ENCODE results near the gene DDIT3. TPM values are rescaled to one million over a fixed set of nuclear protein-coding genes. Genes with fewer than 3 reads are reported as not detected.
"Not testable (repeated sequence)": the region's sequence is repeated elsewhere in the genome, so short reads cannot be mapped to it uniquely, and the experiment has no call there.

DDIT3 gene
- total RNA-seq, 6 experiments from 2014 or later = 9.4 to 10.8 (median 10.2) TPM

- H3K27me3 Mint-ChIP-seq (ENCODE audit: insufficient read depth) = peaks cover 16% of the 10 kb centered on the region
- H3K4me3 Mint-ChIP-seq = no peak overlapping the region
- H3K36me3 Mint-ChIP-seq (ENCODE audit: low read depth) = peaks cover 74% of the 10 kb centered on the region
- H3K4me1 Mint-ChIP-seq (ENCODE audit: low read depth) = peaks cover 39% of the 10 kb centered on the region
- H3K27ac Mint-ChIP-seq = peak overlapping the region; percentile 99
- no peak for DNase-seq
- H3K9me3 Mint-ChIP-seq = no peaks in the 10 kb centered on the region
- TF ChIP-seq CTCF (IDR thresholded peaks at IDR 0.05) = no peak
These were observed 4.3 kb downstream of the DDIT3 start for GRCh38 chr12:57515934-57516541.

GRCh38 chr12:57515408-57515933 lies 4.8 kb downstream of the DDIT3 start:
- Mint-ChIP-seq H3K36me3 (ENCODE audit: low read depth) (peaks cover 74% of the 10 kb centered on the region), H3K4me3 (no peak overlapping the region), H3K27ac (peak overlapping the region; percentile 99), H3K4me1 (ENCODE audit: low read depth) (peaks cover 36% of the 10 kb centered on the region), H3K27me3 (ENCODE audit: insufficient read depth) (peaks cover 16% of the 10 kb centered on the region), H3K9me3 (no peaks in the 10 kb centered on the region)
- no peak for DNase-seq
- no peak for TF ChIP-seq CTCF (IDR thresholded peaks at IDR 0.05)

GRCh38 chr12:57514720-57515407 lies 5.5 kb downstream of the DDIT3 start:
- no peak for DNase-seq
- Mint-ChIP-seq H3K27ac (peak overlapping the region; percentile 24; the same call in 1 of the 2 replicates), H3K36me3 (ENCODE audit: low read depth) (peaks cover 70% of the 10 kb centered on the region), H3K4me1 (ENCODE audit: low read depth) (peaks cover 36% of the 10 kb centered on the region), H3K27me3 (ENCODE audit: insufficient read depth) (peaks cover 11% of the 10 kb centered on the region; the same call in 1 of the 2 replicates), H3K4me3 (no peak overlapping the region), H3K9me3 (no peaks in the 10 kb centered on the region)
- no peak for TF ChIP-seq CTCF (IDR thresholded peaks at IDR 0.05)

GRCh38 chr12:57514246-57514645 lies 6.1 kb downstream of the DDIT3 start:
- Mint-ChIP-seq H3K36me3 (ENCODE audit: low read depth) (peaks cover 69% of the 10 kb centered on the region), H3K4me1 (ENCODE audit: low read depth) (peaks cover 33% of the 10 kb centered on the region), H3K27me3 (ENCODE audit: insufficient read depth) (peaks cover 11% of the 10 kb centered on the region; the same call in 1 of the 2 replicates), H3K27ac (peak overlapping the region; percentile 40)
- not testable (repeated sequence) for DNase-seq, H3K9me3 Mint-ChIP-seq, H3K4me3 Mint-ChIP-seq

GRCh38 chr12:57513677-57514076 lies 6.6 kb downstream of the DDIT3 start:
- Mint-ChIP-seq H3K27me3 (ENCODE audit: insufficient read depth) (peaks cover 11% of the 10 kb centered on the region; the same call in 1 of the 2 replicates), H3K4me1 (ENCODE audit: low read depth) (peaks cover 28% of the 10 kb centered on the region), H3K36me3 (ENCODE audit: low read depth) (peaks cover 68% of the 10 kb centered on the region)
- DNase-seq, H3K4me3 Mint-ChIP-seq, H3K27ac Mint-ChIP-seq, H3K9me3 Mint-ChIP-seq: not testable (repeated sequence)

- Mint-ChIP-seq H3K27ac (no peak overlapping the region; the same call in 1 of the 2 replicates), H3K4me3 (no peak overlapping the region), H3K36me3 (ENCODE audit: low read depth) (peaks cover 64% of the 10 kb centered on the region), H3K27me3 (ENCODE audit: insufficient read depth) (peaks cover 11% of the 10 kb centered on the region; the same call in 1 of the 2 replicates), H3K9me3 (no peaks in the 10 kb centered on the region), H3K4me1 (ENCODE audit: low read depth) (peaks cover 23% of the 10 kb centered on the region)
- no peak for TF ChIP-seq CTCF (IDR thresholded peaks at IDR 0.05)
- DNase-seq = no peak
These were observed 7.0 kb downstream of the DDIT3 start for GRCh38 chr12:57513266-57513665.
